ENCODE data around the gene CDKAL1. TPM values are rescaled to one million over a fixed set of nuclear protein-coding genes. Genes with fewer than 3 reads are reported as not detected.

The CDKAL1 gene
- total and polyA plus RNA-seq, 2 of the 8 experiments (the other 6 are each of a cell fraction or from before 2014, with no cell fraction given), result 8.4 to 24.6 TPM

GRCh38 chr6:21166754-21167153, 632.5 kb downstream of the CDKAL1 start (continued):
- TF ChIP-seq SIN3A (conservative IDR thresholded peaks at IDR 0.05 in 1 of 2, IDR thresholded peaks at IDR 0.05 in 1 of 2; ENCODE audit: low read depth in 1 of 2, low read length in 2 of 2) (no peak), ZNF274 (IDR thresholded peaks at IDR 0.05; ENCODE audit: borderline replicate concordance, extremely low read depth, low read length) (no peak), RFX5 (IDR thresholded peaks at IDR 0.05; ENCODE audit: borderline replicate concordance, low read depth, low read length) (no peak), SP2 (IDR thresholded peaks at IDR 0.05; ENCODE audit: low read length) (no peak), CEBPB (IDR thresholded peaks at IDR 0.05; ENCODE audit: low read depth, low read length) (no peak), BACH1 (IDR thresholded peaks at IDR 0.05; ENCODE audit: low read length) (no peak), SIRT6 (IDR thresholded peaks at IDR 0.05; ENCODE audit: low read length) (no peak)

Measured in H1 (cell line).